Astrocyte (in vitro differentiated cells and primary cell): ENCODE data around the gene POLR2I. TPM values are rescaled to one million over a fixed set of nuclear protein-coding genes. Genes with fewer than 3 reads are reported as not detected.

ENCODE experiments used
- DNase-seq: peaks from one replicate; pipeline ENCODE4 v3.0.0-alpha.2; 2010; ENCODE audit warnings: low read depth
- FAIRE-seq: peaks from 2 replicates; lab custom pipeline; 2011; peaks lifted over from hg19 to GRCh38; lab: Jason Lieb, UNC
- H2AFZ ChIP-seq: 2 replicates; pipeline ENCODE4 v1.6.0; 2012; ENCODE audit warnings: low read depth, low read length, inconsistent platforms
- H3K27ac ChIP-seq: 2 replicates; pipeline ENCODE4 v1.5.1; 2011; ENCODE audit warnings: low read depth, low read length, inconsistent platforms
- H3K27me3 ChIP-seq: 2 replicates; pipeline ENCODE4 v1.6.0; 2011; ENCODE audit warnings: low read length, inconsistent platforms; ENCODE audit not compliant: insufficient read depth
- H3K36me3 ChIP-seq: 2 replicates; pipeline ENCODE4 v1.5.1; 2011; ENCODE audit warnings: low read length, inconsistent platforms; ENCODE audit not compliant: insufficient read depth
- H3K4me1 ChIP-seq: 2 replicates; pipeline ENCODE4 v1.5.1; 2011; ENCODE audit warnings: low read length, inconsistent platforms; ENCODE audit not compliant: insufficient read depth
- H3K4me2 ChIP-seq: 2 replicates; pipeline ENCODE4 v1.6.0; 2012; ENCODE audit warnings: low read length, inconsistent platforms
- H3K4me3 ChIP-seq: 2 replicates; pipeline ENCODE4 v1.5.1; 2011; ENCODE audit warnings: low read depth, mild to moderate bottlenecking, low read length, inconsistent platforms; ENCODE audit not compliant: insufficient read depth
- H3K79me2 ChIP-seq: 2 replicates; pipeline ENCODE4 v1.6.0; 2012; ENCODE audit warnings: mild to moderate bottlenecking, low read length, inconsistent platforms; ENCODE audit not compliant: insufficient read depth
- H3K9ac ChIP-seq: 2 replicates; pipeline ENCODE4 v1.6.0; 2012; ENCODE audit warnings: mild to moderate bottlenecking, low read length, inconsistent platforms
- H3K9me3 ChIP-seq: 2 replicates; pipeline ENCODE4 v1.5.1; 2012; ENCODE audit warnings: low read depth, mild to moderate bottlenecking, low read length, inconsistent platforms; ENCODE audit not compliant: insufficient read depth
- H4K20me1 ChIP-seq: 2 replicates; pipeline ENCODE4 v1.6.0; 2012; ENCODE audit warnings: low read length, inconsistent platforms; ENCODE audit not compliant: insufficient read depth
- H3K27ac Mint-ChIP-seq: one replicate; pipeline ENCODE4 v1.8.0; 2021; ENCODE audit warnings: mild to moderate bottlenecking, mixed read lengths; ENCODE audit not compliant: unreplicated experiment
- H3K27me3 Mint-ChIP-seq: one replicate; pipeline ENCODE4 v1.8.0; 2021; ENCODE audit warnings: low read depth, mixed read lengths; ENCODE audit not compliant: unreplicated experiment
- H3K36me3 Mint-ChIP-seq: one replicate; pipeline ENCODE4 v1.8.0; 2021; ENCODE audit warnings: low read depth, mixed read lengths; ENCODE audit not compliant: unreplicated experiment
- H3K4me1 Mint-ChIP-seq: one replicate; pipeline ENCODE4 v1.8.0; 2021; ENCODE audit warnings: low read depth, mixed read lengths; ENCODE audit not compliant: unreplicated experiment
- H3K4me3 Mint-ChIP-seq: one replicate; pipeline ENCODE4 v1.8.0; 2021; ENCODE audit warnings: mild to moderate bottlenecking, moderate library complexity, mixed read lengths; ENCODE audit not compliant: unreplicated experiment
- H3K9me3 Mint-ChIP-seq: one replicate; pipeline ENCODE4 v1.8.0; 2021; ENCODE audit warnings: mild to moderate bottlenecking, mixed read lengths; ENCODE audit not compliant: unreplicated experiment
- EZH2 ChIP-seq: IDR thresholded peaks from 2 replicates; pipeline ENCODE4 v1.6.1; 2012; ENCODE audit warnings: mild to moderate bottlenecking, low read length, inconsistent platforms; ENCODE audit not compliant: insufficient read depth
- total RNA-seq: library from RNA; stranded (reverse); gene quantifications from 2 replicates; pipeline ENCODE4 v1.2.1, GENCODE V29; 2021
- TF ChIP-seq, protein P1 (sequence below): IDR thresholded peaks from 2 replicates; pipeline ENCODE4 v1.5.1; 2011; ENCODE audit warnings: low read depth, mild to moderate bottlenecking, inconsistent platforms, low read length, moderate library complexity; ENCODE audit not compliant: insufficient read depth

Gene POLR2I
- total RNA-seq, 1 donor from 2014 or later, result 65.1 TPM

DNA sequence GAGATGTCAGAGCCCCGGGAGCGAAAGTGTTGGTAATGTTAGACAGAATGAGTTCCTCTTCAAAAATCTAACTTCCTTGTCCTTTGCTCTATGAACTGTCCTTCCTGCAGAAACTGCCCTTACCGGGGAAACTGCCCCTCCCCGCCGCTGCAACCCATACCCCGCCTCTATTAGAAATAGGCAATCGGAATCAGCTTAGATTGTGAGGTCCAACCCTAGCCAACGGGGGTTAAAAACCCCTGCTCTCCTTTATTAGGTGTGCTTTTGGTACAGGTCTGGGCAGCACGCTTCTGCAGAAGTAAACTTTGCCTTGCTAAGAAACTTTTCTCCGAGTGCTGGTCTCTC, 13.7 kb upstream of the POLR2I start:
- peak overlapping the region; percentile 93 for H3K27ac Mint-ChIP-seq
- H3K79me2 ChIP-seq, result no peaks in the 10 kb centered on the region
- H3K36me3 ChIP-seq, result peaks cover 3% of the 10 kb centered on the region
- peak overlapping the region; percentile 88 for H3K4me3 Mint-ChIP-seq
- H3K9ac ChIP-seq, result peak overlapping the region; percentile 77
- no peak for FAIRE-seq
- H3K9me3 Mint-ChIP-seq, result no peaks in the 10 kb centered on the region
- H3K27ac ChIP-seq, result peak overlapping the region; percentile 62
- H3K4me2 ChIP-seq, result peak overlapping the region; percentile 85
- peaks cover 2% of the 10 kb centered on the region for H3K27me3 Mint-ChIP-seq
- H3K27me3 ChIP-seq, result no peaks in the 10 kb centered on the region
- no peaks in the 10 kb centered on the region for H3K9me3 ChIP-seq
- peak overlapping the region; percentile 56 for H3K4me3 ChIP-seq
- TF ChIP-seq EZH2, result no peak
- TF ChIP-seq, protein P1, sequence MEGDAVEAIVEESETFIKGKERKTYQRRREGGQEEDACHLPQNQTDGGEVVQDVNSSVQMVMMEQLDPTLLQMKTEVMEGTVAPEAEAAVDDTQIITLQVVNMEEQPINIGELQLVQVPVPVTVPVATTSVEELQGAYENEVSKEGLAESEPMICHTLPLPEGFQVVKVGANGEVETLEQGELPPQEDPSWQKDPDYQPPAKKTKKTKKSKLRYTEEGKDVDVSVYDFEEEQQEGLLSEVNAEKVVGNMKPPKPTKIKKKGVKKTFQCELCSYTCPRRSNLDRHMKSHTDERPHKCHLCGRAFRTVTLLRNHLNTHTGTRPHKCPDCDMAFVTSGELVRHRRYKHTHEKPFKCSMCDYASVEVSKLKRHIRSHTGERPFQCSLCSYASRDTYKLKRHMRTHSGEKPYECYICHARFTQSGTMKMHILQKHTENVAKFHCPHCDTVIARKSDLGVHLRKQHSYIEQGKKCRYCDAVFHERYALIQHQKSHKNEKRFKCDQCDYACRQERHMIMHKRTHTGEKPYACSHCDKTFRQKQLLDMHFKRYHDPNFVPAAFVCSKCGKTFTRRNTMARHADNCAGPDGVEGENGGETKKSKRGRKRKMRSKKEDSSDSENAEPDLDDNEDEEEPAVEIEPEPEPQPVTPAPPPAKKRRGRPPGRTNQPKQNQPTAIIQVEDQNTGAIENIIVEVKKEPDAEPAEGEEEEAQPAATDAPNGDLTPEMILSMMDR, result no peak
- no peaks in the 10 kb centered on the region for H3K4me1 Mint-ChIP-seq
- peaks cover 3% of the 10 kb centered on the region for H3K4me1 ChIP-seq
- no peak for DNase-seq
- H2AFZ ChIP-seq, result peak overlapping the region; percentile 72
- H3K36me3 Mint-ChIP-seq, result peaks cover 8% of the 10 kb centered on the region
- no peaks in the 10 kb centered on the region for H4K20me1 ChIP-seq

DNA sequence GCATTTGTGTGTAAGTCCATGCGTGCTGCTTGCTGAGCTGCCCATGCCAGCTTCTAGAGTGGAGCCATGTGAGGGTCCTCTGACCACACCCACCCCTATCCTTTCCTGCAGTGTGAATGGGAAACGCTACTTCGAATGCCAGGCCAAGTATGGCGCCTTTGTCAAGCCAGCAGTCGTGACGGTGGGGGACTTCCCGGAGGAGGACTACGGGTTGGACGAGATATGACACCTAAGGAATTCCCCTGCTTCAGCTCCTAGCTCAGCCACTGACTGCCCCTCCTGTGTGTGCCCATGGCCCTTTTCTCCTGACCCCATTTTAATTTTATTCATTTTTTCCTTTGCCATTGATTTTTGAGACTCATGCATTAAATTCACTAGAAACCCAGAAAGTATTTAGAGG, 10.9 kb upstream of the POLR2I start:
- FAIRE-seq (no peak), DNase-seq (no peak)
- peaks cover 11% of the 10 kb centered on the region for H3K36me3 Mint-ChIP-seq
- H3K4me3 Mint-ChIP-seq, result peak overlapping the region; percentile 11
- Histone ChIP-seq H4K20me1 (peaks cover 2% of the 10 kb centered on the region), H3K27ac (no peak overlapping the region), H3K27me3 (no peaks in the 10 kb centered on the region), H3K9ac (no peak overlapping the region), H3K4me1 (no peaks in the 10 kb centered on the region), H3K9me3 (no peaks in the 10 kb centered on the region), H3K36me3 (peaks cover 14% of the 10 kb centered on the region), H3K4me2 (no peak overlapping the region), H2AFZ (no peak overlapping the region), H3K79me2 (no peaks in the 10 kb centered on the region), H3K4me3 (no peak overlapping the region)
- no peaks in the 10 kb centered on the region for H3K9me3 Mint-ChIP-seq
- H3K4me1 Mint-ChIP-seq, result no peaks in the 10 kb centered on the region
- peak overlapping the region; percentile 18 for H3K27ac Mint-ChIP-seq
- H3K27me3 Mint-ChIP-seq, result no peaks in the 10 kb centered on the region
- TF ChIP-seq, protein P1, result no peak
- TF ChIP-seq EZH2, result no peak

DNA sequence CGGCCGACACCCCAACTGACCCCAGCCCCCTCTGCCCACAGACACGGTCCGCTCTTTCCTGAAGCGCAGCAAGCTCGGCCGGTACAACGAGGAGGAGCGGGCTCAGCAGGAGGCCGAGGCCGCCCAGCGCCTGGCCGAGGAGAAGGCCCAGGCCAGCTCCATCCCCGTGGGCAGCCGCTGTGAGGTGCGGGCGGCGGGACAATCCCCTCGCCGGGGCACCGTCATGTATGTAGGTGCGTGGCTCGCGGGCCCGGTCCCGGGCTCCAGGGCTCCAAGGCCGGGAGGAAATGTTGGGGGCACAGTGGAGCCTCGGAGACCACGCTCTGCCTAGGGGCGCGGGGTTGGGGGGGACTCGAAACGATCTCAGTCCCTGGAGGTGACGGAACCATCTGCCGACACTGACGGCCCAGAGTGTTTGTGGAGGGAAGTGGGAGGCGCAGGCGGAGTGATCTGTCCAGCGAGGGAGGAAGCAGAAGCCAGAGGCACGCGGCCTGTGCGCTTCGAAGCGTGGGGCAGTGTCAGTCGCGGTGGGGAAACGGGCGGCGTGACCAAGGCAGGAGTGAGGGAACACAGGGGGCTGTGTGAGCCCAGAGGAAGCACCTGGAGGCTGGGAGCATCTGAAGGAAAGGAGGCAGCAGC, 6.9 kb upstream of the POLR2I start:
- H3K27me3 ChIP-seq, result no peaks in the 10 kb centered on the region
- Mint-ChIP-seq H3K27me3 (no peaks in the 10 kb centered on the region), H3K4me3 (no peak overlapping the region), H3K4me1 (peaks cover 3% of the 10 kb centered on the region), H3K36me3 (peaks cover 26% of the 10 kb centered on the region), H3K27ac (no peak overlapping the region), H3K9me3 (no peaks in the 10 kb centered on the region)
- no peak overlapping the region for H3K4me3 ChIP-seq
- no peak for FAIRE-seq
- H3K9me3 ChIP-seq, result no peaks in the 10 kb centered on the region
- H3K36me3 ChIP-seq, result peaks cover 21% of the 10 kb centered on the region
- no peak overlapping the region for H3K4me2 ChIP-seq
- H3K27ac ChIP-seq, result no peak overlapping the region
- no peak for DNase-seq
- H4K20me1 ChIP-seq, result peaks cover 26% of the 10 kb centered on the region
- peaks cover 22% of the 10 kb centered on the region for H3K79me2 ChIP-seq
- no peak overlapping the region for H2AFZ ChIP-seq
- no peak for TF ChIP-seq EZH2
- TF ChIP-seq, protein P1, result no peak
- no peak overlapping the region for H3K9ac ChIP-seq
- H3K4me1 ChIP-seq, result no peaks in the 10 kb centered on the region
